ENCODE measurements around the gene AK3. TPM values are rescaled to one million over a fixed set of nuclear protein-coding genes. Genes with fewer than 3 reads are reported as not detected.

The AK3 gene
- total RNA-seq, 1 experiment from 2014 or later, result 79.2 TPM

DNA sequence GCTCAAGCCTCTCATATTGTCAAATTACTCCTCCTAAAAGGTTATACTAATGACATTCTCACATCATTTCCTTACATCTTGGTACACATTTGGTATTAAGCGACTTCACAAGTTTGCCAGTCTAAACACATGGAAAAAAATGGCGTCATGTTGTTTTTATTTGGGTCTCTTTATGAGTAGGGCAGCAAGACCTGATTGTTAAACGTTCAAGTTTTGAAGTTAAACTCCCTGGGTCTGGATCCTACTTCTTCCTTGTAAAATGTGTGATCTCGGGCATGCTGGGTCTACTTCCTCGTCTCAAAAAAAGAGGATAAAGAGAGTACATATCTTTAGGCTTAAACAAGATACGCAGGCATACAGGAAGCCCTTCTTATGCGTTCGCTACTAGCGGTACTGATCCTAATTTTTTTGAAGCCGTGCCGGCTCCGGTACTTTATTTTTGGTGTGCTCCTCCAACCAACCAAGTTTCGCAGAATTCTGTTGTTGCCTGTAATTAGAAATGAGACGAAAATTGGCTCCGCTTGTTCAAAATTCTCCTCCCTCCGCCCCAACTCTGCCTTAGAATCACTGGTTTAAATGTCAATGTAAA is 62.2 kb downstream of the AK3 start:
- peak overlapping the region; percentile 97 for H2AFZ ChIP-seq (ENCODE audit: low read length)
- H3K9me2 ChIP-seq (replicated peaks; ENCODE audit: low read length), result no peaks in the 10 kb centered on the region
- H3K4me3 ChIP-seq (ENCODE audit: low read length), result peak overlapping the region; percentile 89
- intact Hi-C loops (cut with micrococcal nuclease), result loop anchor here (1.0 to 5.0 kb wide), 3 partner anchors 16 to 186 kb away; partner anchors contain the start of genes AK3, PLPP6 and SLC1A1
- H3K27ac ChIP-seq (ENCODE audit: low read length), result peak overlapping the region; percentile 67
- no peaks in the 10 kb centered on the region for H3F3A ChIP-seq (ENCODE audit: low read length, unreplicated experiment)
- H3K27me3 ChIP-seq (ENCODE audit: low read length), result no peaks in the 10 kb centered on the region
- H3K4me1 ChIP-seq (ENCODE audit: insufficient read depth, low read length), result peaks cover 31% of the 10 kb centered on the region
- H3K79me2 ChIP-seq (ENCODE audit: low read length), result peaks cover 37% of the 10 kb centered on the region
- H3K9ac ChIP-seq (ENCODE audit: low read length), result peak overlapping the region; percentile 87
- CTCF ChIA-PET, result no interaction called here
- DNase-seq (peak; percentile 22), ATAC-seq (peak; percentile 6; the same call in 1 of the 2 replicates)
- H4K20me1 ChIP-seq (ENCODE audit: low read length), result no peaks in the 10 kb centered on the region
- H3K9me3 ChIP-seq (ENCODE audit: low read length), result no peaks in the 10 kb centered on the region
- no peaks in the 10 kb centered on the region for H3K36me3 ChIP-seq (ENCODE audit: low read depth, low read length)
- POLR2A ChIA-PET (ENCODE audit: unreplicated experiment), result no interaction called here
- H3K4me2 ChIP-seq (ENCODE audit: low read length), result peak overlapping the region; percentile 90
- TF ChIP-seq EZH2 (IDR thresholded peaks at IDR 0.05; ENCODE audit: low read length, unreplicated experiment) (no peak), EZH2phosphoT487 (IDR thresholded peaks at IDR 0.05; ENCODE audit: borderline replicate concordance, low read length) (no peak)
- TF ChIP-seq, protein P1, sequence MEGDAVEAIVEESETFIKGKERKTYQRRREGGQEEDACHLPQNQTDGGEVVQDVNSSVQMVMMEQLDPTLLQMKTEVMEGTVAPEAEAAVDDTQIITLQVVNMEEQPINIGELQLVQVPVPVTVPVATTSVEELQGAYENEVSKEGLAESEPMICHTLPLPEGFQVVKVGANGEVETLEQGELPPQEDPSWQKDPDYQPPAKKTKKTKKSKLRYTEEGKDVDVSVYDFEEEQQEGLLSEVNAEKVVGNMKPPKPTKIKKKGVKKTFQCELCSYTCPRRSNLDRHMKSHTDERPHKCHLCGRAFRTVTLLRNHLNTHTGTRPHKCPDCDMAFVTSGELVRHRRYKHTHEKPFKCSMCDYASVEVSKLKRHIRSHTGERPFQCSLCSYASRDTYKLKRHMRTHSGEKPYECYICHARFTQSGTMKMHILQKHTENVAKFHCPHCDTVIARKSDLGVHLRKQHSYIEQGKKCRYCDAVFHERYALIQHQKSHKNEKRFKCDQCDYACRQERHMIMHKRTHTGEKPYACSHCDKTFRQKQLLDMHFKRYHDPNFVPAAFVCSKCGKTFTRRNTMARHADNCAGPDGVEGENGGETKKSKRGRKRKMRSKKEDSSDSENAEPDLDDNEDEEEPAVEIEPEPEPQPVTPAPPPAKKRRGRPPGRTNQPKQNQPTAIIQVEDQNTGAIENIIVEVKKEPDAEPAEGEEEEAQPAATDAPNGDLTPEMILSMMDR (conservative IDR thresholded peaks at IDR 0.05; ENCODE audit: low read depth, low read length), result no peak
- BruUV-seq (replicated peaks), result TSS peak; percentile 94

GRCh38 chr9:4677392-4677791 is 63.6 kb downstream of the AK3 start:
- no peak overlapping the region for H3K27ac ChIP-seq (ENCODE audit: low read length)
- POLR2A ChIA-PET (ENCODE audit: unreplicated experiment), result interaction anchor here (0.6 kb wide), 1 partner anchor 59 kb away, joined by 13 read pairs; no protein-coding TSS in a partner anchor

GRCh38 chr9:4674783-4675182 is 66.2 kb downstream of the AK3 start:
- Histone ChIP-seq H3K4me2 (ENCODE audit: low read length) (no peak overlapping the region), H3K9me2 (replicated peaks; ENCODE audit: low read length) (no peaks in the 10 kb centered on the region), H3K4me1 (ENCODE audit: insufficient read depth, low read length) (peaks cover 21% of the 10 kb centered on the region), H3K9ac (ENCODE audit: low read length) (no peak overlapping the region), H3K27me3 (ENCODE audit: low read length) (no peaks in the 10 kb centered on the region), H3K36me3 (ENCODE audit: low read depth, low read length) (no peaks in the 10 kb centered on the region), H3K4me3 (ENCODE audit: low read length) (no peak overlapping the region), H3K27ac (ENCODE audit: low read length) (no peak overlapping the region), H3K9me3 (ENCODE audit: low read length) (no peaks in the 10 kb centered on the region), H2AFZ (ENCODE audit: low read length) (no peak overlapping the region), H4K20me1 (ENCODE audit: low read length) (no peaks in the 10 kb centered on the region), H3F3A (ENCODE audit: low read length, unreplicated experiment) (no peaks in the 10 kb centered on the region), H3K79me2 (ENCODE audit: low read length) (peaks cover 3% of the 10 kb centered on the region)
- no TSS peak for BruUV-seq (replicated peaks)
- ChIA-PET POLR2A (ENCODE audit: unreplicated experiment) (no interaction called here), CTCF (no interaction called here)
- TF ChIP-seq, protein P1 (conservative IDR thresholded peaks at IDR 0.05; ENCODE audit: low read depth, low read length), result no peak
- TF ChIP-seq EZH2 (IDR thresholded peaks at IDR 0.05; ENCODE audit: low read length, unreplicated experiment) (no peak), EZH2phosphoT487 (IDR thresholded peaks at IDR 0.05; ENCODE audit: borderline replicate concordance, low read length) (no peak)
- intact Hi-C loops (cut with micrococcal nuclease), result loop anchor here (5.0 kb wide), 1 partner anchor 182 kb away; the partner anchor contains the start of gene SLC1A1
- ATAC-seq, result peak; percentile 48
- DNase-seq, result peak; percentile 71

More at GRCh38 chr9:4677392-4677791, 63.6 kb downstream of the AK3 start:
- CTCF ChIA-PET, result interaction anchor here (0.6 kb wide), 1 partner anchor 32 kb away, joined by 7 read pairs; no protein-coding TSS in a partner anchor
- H3K9ac ChIP-seq (ENCODE audit: low read length), result no peak overlapping the region
- peaks cover 31% of the 10 kb centered on the region for H3K4me1 ChIP-seq (ENCODE audit: insufficient read depth, low read length)
- no peak for TF ChIP-seq EZH2 (IDR thresholded peaks at IDR 0.05; ENCODE audit: low read length, unreplicated experiment)
- no peaks in the 10 kb centered on the region for H3K27me3 ChIP-seq (ENCODE audit: low read length)
- no peaks in the 10 kb centered on the region for H3F3A ChIP-seq (ENCODE audit: low read length, unreplicated experiment)
- no peak overlapping the region for H2AFZ ChIP-seq (ENCODE audit: low read length)
- no peak overlapping the region for H3K4me3 ChIP-seq (ENCODE audit: low read length)
- no peaks in the 10 kb centered on the region for H3K9me2 ChIP-seq (replicated peaks; ENCODE audit: low read length)
- H3K9me3 ChIP-seq (ENCODE audit: low read length), result no peaks in the 10 kb centered on the region
- intact Hi-C loops (cut with micrococcal nuclease), result loop anchor here (5.0 kb wide), 1 partner anchor 185 kb away; the partner anchor contains the start of gene SLC1A1
- H4K20me1 ChIP-seq (ENCODE audit: low read length), result no peaks in the 10 kb centered on the region
- ATAC-seq (no peak), DNase-seq (no peak)
- no peaks in the 10 kb centered on the region for H3K36me3 ChIP-seq (ENCODE audit: low read depth, low read length)
- H3K4me2 ChIP-seq (ENCODE audit: low read length), result peak overlapping the region; percentile 90; the same call in 1 of the 2 replicates
- H3K79me2 ChIP-seq (ENCODE audit: low read length), result peaks cover 27% of the 10 kb centered on the region
- no TSS peak for BruUV-seq (replicated peaks)
